ENCODE data around the gene CRHR1.

CRHR1 gene

DNA sequence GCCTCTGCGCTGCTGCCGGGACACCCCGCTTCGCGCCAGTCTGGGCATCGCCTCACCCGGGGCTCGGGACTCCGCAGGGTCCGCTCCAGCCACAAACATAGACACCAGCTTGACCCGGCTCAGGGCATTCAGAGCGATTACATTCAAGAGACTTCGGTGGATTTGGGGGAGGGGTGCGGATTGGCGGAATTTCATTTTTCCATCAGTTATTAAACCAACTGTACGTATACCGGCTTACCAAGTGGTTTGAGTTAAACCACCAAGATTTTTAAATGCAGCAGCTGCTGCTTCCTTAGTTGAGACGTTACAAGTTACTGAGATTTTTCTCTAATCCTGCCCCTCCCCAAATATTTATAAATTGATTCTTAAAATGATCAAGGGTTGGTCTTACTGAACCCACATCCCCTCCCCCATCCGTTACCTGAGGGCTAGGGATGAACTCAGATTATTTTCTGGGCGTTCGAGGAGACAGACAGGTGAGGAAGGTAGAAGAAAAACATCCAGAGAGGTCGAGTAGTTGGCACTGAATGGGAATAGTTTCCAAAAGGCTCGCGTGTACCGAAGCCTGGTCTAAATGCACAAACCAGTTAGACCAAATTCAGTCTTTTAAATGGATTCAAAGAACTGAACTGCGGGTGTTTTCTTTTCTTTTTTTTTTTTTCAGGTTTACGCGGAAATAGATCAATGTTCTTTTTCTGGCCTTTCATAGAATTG lies 1.5 kb downstream of the CRHR1 start:
- Histone ChIP-seq H3K9ac (ENCODE audit: low read length) (no peak overlapping the region), H3K36me3 (ENCODE audit: control insufficient read depth, insufficient read depth, low read length) (no peaks in the 10 kb centered on the region), H3K4me3 (ENCODE audit: low read length) (no peak overlapping the region), H3K4me1 (ENCODE audit: control insufficient read depth, insufficient read depth, low read length) (peaks cover 2% of the 10 kb centered on the region), H3K27ac (ENCODE audit: low read depth, low read length) (no peak overlapping the region), H3K27me3 (ENCODE audit: control insufficient read depth, insufficient read depth, low read length) (peaks cover 10% of the 10 kb centered on the region)

DNA sequence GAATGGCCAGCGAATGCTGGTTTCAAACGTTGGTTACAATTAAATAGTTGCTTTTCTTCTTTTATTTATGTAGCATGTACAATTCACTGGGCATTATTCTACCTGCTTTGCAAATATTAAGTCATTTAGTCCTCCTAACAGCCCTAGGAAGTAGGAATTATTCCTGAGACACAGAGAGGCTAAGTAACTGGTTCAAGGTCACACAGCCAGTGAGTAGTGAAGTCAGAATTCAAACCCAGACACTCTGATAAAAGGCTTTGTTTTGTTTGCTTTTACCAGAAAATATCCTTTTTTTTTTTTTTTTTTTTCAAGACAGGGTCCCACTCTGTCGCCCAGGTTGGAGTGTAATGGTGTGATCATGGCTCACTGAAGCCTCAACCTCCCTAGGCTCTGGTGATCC lies 2.2 kb downstream of the CRHR1 start:
- Histone ChIP-seq H3K27ac (ENCODE audit: low read depth, low read length) (no peak overlapping the region), H3K27me3 (ENCODE audit: control insufficient read depth, insufficient read depth, low read length) (peaks cover 10% of the 10 kb centered on the region), H3K9ac (ENCODE audit: low read length) (no peak overlapping the region), H3K36me3 (ENCODE audit: control insufficient read depth, insufficient read depth, low read length) (no peaks in the 10 kb centered on the region), H3K4me3 (ENCODE audit: low read length) (no peak overlapping the region), H3K4me1 (ENCODE audit: control insufficient read depth, insufficient read depth, low read length) (peaks cover 2% of the 10 kb centered on the region)

DNA sequence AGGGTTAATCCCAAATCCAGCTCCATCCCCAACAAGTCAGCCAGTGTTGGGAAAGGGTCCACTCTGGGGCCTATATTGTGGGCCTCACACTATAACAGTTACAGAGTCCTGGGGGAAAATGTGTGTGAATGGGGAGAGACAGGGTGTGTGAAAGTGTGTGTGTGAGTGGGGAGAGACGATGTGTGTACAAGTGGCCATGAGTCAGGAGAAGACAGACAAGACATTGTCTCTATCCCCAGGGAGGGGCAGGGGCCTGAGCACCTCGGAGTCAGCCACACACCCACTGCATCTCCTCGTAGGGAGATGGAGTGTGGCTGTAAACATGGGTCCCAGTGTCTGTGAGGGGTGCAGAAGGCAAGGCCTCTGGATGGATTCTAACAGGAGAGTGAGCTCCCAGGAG lies 2.9 kb downstream of the CRHR1 start:
- Histone ChIP-seq H3K27me3 (ENCODE audit: control insufficient read depth, insufficient read depth, low read length) (peaks cover 14% of the 10 kb centered on the region), H3K36me3 (ENCODE audit: control insufficient read depth, insufficient read depth, low read length) (no peaks in the 10 kb centered on the region), H3K9ac (ENCODE audit: low read length) (no peak overlapping the region), H3K27ac (ENCODE audit: low read depth, low read length) (no peak overlapping the region), H3K4me3 (ENCODE audit: low read length) (no peak overlapping the region), H3K4me1 (ENCODE audit: control insufficient read depth, insufficient read depth, low read length) (peaks cover 2% of the 10 kb centered on the region)

DNA sequence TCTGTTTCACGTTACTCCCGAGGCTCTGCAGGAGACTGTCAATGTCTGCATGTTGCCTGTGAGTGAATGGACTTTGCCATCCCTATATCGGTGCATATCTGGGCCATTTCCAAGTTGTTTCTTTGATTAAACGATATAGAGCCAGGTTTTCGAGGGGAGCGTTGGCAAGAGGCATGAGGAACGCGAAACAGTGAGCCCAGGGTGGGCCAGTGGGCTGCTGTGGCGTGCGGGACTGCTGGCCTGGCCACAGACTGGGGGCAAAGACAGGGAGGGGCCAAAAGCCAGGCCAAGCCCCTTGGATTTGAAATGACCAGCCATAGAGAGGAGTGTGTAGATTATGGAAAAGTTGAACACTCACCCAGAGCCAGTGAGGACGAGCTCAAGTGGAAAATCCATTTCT lies 3.5 kb downstream of the CRHR1 start:
- H3K27me3 ChIP-seq (ENCODE audit: control insufficient read depth, insufficient read depth, low read length), result peaks cover 16% of the 10 kb centered on the region
- H3K36me3 ChIP-seq (ENCODE audit: control insufficient read depth, insufficient read depth, low read length), result no peaks in the 10 kb centered on the region
- no peak overlapping the region for H3K27ac ChIP-seq (ENCODE audit: low read depth, low read length)
- H3K9ac ChIP-seq (ENCODE audit: low read length), result no peak overlapping the region
- peaks cover 2% of the 10 kb centered on the region for H3K4me1 ChIP-seq (ENCODE audit: control insufficient read depth, insufficient read depth, low read length)
- H3K4me3 ChIP-seq (ENCODE audit: low read length), result no peak overlapping the region

DNA sequence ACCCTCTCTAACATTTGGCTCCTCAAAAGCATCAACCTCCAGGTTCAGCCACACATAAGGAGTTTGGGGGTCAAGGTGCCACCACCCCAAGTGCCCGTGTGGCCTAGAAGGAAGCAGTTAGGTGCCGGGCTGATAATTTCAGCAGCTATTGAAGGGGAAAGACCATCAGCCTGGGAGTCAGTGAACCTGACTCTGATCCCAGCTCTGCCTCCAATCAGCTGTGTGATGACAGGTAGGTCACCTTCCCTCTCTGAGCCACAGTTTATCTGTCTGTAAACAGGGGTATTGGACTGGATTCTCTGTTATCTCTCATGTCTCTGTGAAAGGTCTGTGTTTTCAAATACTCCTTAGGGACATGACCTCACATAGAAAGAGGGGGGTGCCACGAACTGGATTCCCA lies 3.9 kb downstream of the CRHR1 start:
- H3K27ac ChIP-seq (ENCODE audit: low read depth, low read length), result no peak overlapping the region
- H3K36me3 ChIP-seq (ENCODE audit: control insufficient read depth, insufficient read depth, low read length), result no peaks in the 10 kb centered on the region
- peaks cover 2% of the 10 kb centered on the region for H3K4me1 ChIP-seq (ENCODE audit: control insufficient read depth, insufficient read depth, low read length)
- no peak overlapping the region for H3K4me3 ChIP-seq (ENCODE audit: low read length)
- no peak overlapping the region for H3K9ac ChIP-seq (ENCODE audit: low read length)
- H3K27me3 ChIP-seq (ENCODE audit: control insufficient read depth, insufficient read depth, low read length), result peaks cover 17% of the 10 kb centered on the region

DNA sequence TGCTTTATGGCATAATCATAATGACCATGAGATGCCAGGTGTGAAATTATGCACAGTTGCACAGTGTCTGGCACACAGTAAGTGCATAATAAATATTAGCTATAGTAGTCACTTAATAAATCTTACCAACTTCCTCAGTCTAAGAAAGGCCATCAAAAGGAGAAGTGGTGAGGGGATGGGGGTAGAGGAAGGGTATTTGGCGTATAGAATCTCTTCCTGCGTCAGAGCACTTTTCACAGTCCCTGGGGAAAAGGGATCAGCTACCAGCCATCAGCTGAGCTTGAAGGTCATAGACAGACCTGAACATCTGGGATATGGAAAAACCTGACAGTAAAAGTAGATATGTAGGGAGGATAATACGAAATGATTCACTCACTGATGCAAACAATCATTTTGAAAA lies 5.8 kb downstream of the CRHR1 start:
- Histone ChIP-seq H3K27ac (ENCODE audit: low read depth, low read length) (no peak overlapping the region), H3K27me3 (ENCODE audit: control insufficient read depth, insufficient read depth, low read length) (peaks cover 9% of the 10 kb centered on the region), H3K4me1 (ENCODE audit: control insufficient read depth, insufficient read depth, low read length) (no peaks in the 10 kb centered on the region), H3K4me3 (ENCODE audit: low read length) (no peak overlapping the region), H3K9ac (ENCODE audit: low read length) (no peak overlapping the region), H3K36me3 (ENCODE audit: control insufficient read depth, insufficient read depth, low read length) (no peaks in the 10 kb centered on the region)

DNA sequence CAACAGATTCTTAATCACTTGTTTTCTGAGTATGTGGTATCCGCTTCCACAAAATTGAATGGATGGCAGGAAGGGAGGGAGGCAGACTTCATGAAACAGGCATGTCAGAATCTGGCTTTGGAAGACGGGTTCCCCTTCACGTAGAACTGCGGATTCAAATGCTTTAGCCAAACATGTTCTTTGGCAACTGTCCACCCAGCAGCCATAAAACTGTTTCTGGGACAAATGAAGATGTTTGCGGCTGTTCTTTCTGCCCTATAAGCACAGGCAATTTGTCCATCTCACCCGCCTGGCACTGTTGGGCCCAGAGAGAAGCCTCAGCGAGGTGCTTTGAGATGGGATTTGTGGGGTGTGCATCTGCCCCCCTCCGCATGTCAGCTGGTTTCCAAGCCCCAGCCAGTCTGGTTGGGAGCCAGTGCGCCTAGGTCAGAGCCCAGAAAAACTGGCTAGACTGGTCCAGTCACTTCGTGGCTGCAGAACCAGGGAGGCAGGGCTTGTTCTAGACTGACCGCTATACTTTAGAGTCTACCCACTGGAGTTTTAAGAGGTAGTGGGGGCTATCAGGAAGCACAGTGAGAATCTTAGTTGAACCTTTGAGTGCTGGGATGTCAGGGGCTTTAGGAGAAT lies 6.3 kb downstream of the CRHR1 start:
- no peak overlapping the region for H3K9ac ChIP-seq (ENCODE audit: low read length)
- H3K36me3 ChIP-seq (ENCODE audit: control insufficient read depth, insufficient read depth, low read length), result no peaks in the 10 kb centered on the region
- H3K27ac ChIP-seq (ENCODE audit: low read depth, low read length), result no peak overlapping the region
- H3K27me3 ChIP-seq (ENCODE audit: control insufficient read depth, insufficient read depth, low read length), result peaks cover 14% of the 10 kb centered on the region
- H3K4me1 ChIP-seq (ENCODE audit: control insufficient read depth, insufficient read depth, low read length), result no peaks in the 10 kb centered on the region
- H3K4me3 ChIP-seq (ENCODE audit: low read length), result no peak overlapping the region

DNA sequence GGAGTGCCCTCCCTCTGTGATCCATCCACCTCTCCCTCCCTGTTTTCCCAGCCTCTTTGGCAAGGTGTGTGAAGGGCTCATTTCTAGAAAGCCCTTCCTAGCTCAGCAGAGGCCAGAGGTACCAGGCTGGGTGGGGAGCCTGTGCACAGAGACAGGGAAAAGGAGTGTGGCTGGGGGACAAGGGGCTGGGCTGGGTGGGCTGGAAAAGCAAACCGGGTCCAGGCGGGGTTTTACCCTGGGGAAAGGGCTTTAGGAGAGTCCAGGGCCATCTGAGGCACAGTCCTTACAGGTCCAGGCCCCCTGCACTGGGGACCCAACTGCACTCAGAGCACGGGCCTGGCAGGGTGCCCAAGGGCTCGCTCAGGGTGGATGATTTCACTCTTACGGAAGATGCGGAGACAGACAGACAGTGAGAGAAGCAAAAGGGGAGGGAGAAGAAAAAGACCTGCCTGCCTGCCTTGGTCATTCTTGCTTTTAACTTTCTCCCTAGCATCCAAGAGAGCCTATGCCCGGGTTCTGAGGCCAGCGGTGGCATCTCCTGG lies 7.0 kb downstream of the CRHR1 start:
- Histone ChIP-seq H3K27ac (ENCODE audit: low read depth, low read length) (no peak overlapping the region), H3K9ac (ENCODE audit: low read length) (no peak overlapping the region), H3K4me3 (ENCODE audit: low read length) (no peak overlapping the region), H3K36me3 (ENCODE audit: control insufficient read depth, insufficient read depth, low read length) (no peaks in the 10 kb centered on the region), H3K4me1 (ENCODE audit: control insufficient read depth, insufficient read depth, low read length) (no peaks in the 10 kb centered on the region), H3K27me3 (ENCODE audit: control insufficient read depth, insufficient read depth, low read length) (peaks cover 16% of the 10 kb centered on the region)

DNA sequence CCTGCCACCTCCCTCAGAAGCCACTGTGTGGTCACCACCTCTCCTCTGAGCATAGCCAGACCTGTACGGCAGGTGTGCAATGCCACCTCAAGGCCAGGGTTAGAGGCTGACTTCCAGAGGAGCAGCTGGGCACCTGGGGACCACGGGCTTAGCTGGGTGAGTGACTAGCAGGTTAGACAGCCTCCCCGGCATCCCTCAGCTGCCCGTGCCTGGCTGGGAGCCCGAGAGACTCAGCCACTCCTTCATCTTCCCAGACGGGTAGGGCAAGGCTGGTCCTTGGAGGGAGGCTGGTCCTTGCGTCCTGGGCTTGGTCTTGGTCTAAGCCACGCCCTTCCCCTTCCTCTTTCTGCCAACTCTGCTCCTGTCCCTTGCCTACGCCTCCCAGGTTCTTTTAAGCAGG lies 7.8 kb downstream of the CRHR1 start:
- H3K4me3 ChIP-seq (ENCODE audit: low read length), result no peak overlapping the region
- H3K27ac ChIP-seq (ENCODE audit: low read depth, low read length), result no peak overlapping the region
- no peak overlapping the region for H3K9ac ChIP-seq (ENCODE audit: low read length)
- peaks cover 19% of the 10 kb centered on the region for H3K27me3 ChIP-seq (ENCODE audit: control insufficient read depth, insufficient read depth, low read length)
- H3K4me1 ChIP-seq (ENCODE audit: control insufficient read depth, insufficient read depth, low read length), result no peaks in the 10 kb centered on the region
- H3K36me3 ChIP-seq (ENCODE audit: control insufficient read depth, insufficient read depth, low read length), result no peaks in the 10 kb centered on the region

DNA sequence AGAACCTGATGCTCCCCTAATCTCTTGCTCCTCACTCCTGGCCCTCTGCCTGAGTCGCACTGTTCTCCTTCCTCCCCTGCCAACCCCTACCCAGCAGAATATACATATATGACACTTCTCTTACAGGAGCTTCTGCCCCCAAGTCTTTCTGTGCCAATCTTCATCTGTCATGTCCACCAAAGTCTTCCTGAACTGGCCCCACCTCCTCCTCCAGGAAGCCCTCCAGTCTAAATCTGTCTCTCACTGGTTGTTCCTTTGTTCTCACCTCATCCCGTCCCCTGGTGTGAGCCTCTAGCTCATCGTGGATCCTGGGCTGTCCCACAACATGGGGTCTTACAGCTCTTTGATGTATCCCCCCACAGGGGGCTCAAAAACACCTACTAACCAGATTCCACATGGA lies 8.3 kb downstream of the CRHR1 start:
- H3K4me1 ChIP-seq (ENCODE audit: control insufficient read depth, insufficient read depth, low read length), result no peaks in the 10 kb centered on the region
- H3K27ac ChIP-seq (ENCODE audit: low read depth, low read length), result no peak overlapping the region
- H3K9ac ChIP-seq (ENCODE audit: low read length), result no peak overlapping the region
- H3K27me3 ChIP-seq (ENCODE audit: control insufficient read depth, insufficient read depth, low read length), result peaks cover 19% of the 10 kb centered on the region
- H3K36me3 ChIP-seq (ENCODE audit: control insufficient read depth, insufficient read depth, low read length), result no peaks in the 10 kb centered on the region
- H3K4me3 ChIP-seq (ENCODE audit: low read length), result no peak overlapping the region

DNA sequence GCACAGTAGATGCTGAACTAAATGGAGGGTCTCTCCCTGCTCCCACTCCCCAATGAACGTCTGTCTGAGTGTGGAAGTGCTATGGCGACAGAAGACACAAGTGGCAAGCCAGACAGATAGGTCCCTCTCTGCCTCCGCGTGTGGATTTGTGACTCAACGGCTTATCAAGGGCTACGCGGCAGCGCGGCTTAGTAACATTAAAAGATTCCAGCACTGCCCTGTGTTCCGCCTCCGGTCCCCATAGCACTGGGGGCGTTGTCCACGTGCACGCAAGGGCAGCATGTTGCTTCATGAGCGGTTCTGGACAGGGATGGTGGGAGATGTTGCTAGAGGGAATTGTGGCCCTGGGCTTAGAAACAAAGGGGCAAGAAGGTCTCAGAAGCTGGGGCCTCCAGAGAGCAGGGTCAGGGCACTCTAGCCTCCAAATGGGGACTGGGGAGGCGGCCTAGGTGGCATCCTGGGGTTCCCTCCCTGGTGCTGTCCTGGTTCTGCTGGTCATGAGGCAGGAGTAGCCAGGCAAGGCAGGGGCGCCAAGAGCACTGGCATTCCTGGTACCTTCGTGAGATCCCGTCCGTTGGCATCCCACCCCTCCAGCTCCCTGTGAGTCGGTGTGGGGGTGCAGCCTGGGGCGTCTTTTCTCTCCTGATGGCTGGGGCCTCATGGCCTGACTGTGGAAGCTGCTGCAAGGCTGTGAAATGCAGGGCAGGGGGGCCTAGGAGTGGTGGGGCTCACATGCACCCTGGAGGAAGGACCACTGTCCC lies 9.1 kb downstream of the CRHR1 start:
- Histone ChIP-seq H3K9ac (ENCODE audit: low read length) (no peak overlapping the region), H3K27ac (ENCODE audit: low read depth, low read length) (no peak overlapping the region), H3K4me3 (ENCODE audit: low read length) (no peak overlapping the region), H3K27me3 (ENCODE audit: control insufficient read depth, insufficient read depth, low read length) (peaks cover 19% of the 10 kb centered on the region), H3K36me3 (ENCODE audit: control insufficient read depth, insufficient read depth, low read length) (no peaks in the 10 kb centered on the region), H3K4me1 (ENCODE audit: control insufficient read depth, insufficient read depth, low read length) (no peaks in the 10 kb centered on the region)

DNA sequence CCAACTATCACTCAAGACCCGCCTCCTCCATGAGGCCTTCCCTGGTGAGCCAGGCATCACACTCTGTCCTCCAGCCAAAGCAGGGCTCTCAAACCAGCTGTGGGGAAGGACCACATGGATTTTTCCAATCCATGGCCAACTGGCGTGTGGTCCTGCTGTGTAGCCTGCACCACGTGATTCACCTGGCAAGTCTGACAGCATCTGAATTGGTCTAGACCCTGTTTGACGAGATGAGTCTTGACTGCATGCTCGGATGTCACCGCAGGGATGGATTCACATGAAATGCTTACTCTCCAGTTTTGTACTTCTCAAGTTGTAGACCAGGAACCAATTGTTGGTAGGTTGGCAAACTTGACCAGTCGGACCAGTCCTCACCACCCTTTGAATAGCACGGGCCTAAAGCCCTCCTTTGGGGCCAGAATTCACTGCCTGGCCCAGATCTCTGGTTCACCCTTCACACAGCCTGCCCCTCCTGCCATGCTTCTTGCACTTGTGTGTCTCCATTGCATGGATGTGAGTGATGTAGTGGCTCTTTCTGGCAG lies 9.9 kb downstream of the CRHR1 start:
- Histone ChIP-seq H3K4me3 (ENCODE audit: low read length) (no peak overlapping the region), H3K36me3 (ENCODE audit: control insufficient read depth, insufficient read depth, low read length) (no peaks in the 10 kb centered on the region), H3K27ac (ENCODE audit: low read depth, low read length) (no peak overlapping the region), H3K4me1 (ENCODE audit: control insufficient read depth, insufficient read depth, low read length) (no peaks in the 10 kb centered on the region), H3K9ac (ENCODE audit: low read length) (no peak overlapping the region), H3K27me3 (ENCODE audit: control insufficient read depth, insufficient read depth, low read length) (peaks cover 19% of the 10 kb centered on the region)

Measured in rectal smooth muscle tissue (tissue), 1 donor.